ENCODE data around the gene EPN1.

EPN1 gene

GRCh38 chr19:55640577-55641425, 34.2 kb upstream of the EPN1 start, which contains the start of gene ZNF580:
Gene ZNF580, plus strand, starts transcription at chr19:55641002. Its CDS starts 1,507 bp downstream, at chr19:55642509.
- Histone ChIP-seq H3K4me3 (ENCODE audit: low read length in 2 of 2) (peak within 1 kb of the TSS; percentile 81 to 93), H3K4me1 (ENCODE audit: control insufficient read depth, insufficient read depth, low read length) (peaks cover 65% of the 10 kb centered on the region), H3K36me3 (ENCODE audit: control insufficient read depth in 2 of 2, insufficient read depth in 2 of 2, low read length in 2 of 2) (peaks cover 6 to 8% of the 10 kb centered on the region in 2 donors), H3K27me3 (ENCODE audit: control insufficient read depth in 1 of 2, insufficient read depth in 2 of 2, low read length in 2 of 2) (no peaks in the 10 kb centered on the region), H3K9me3 (ENCODE audit: control insufficient read depth in 2 of 2, low read length in 2 of 2) (no peaks in the 10 kb centered on the region), H3K27ac (ENCODE audit: low read length) (peak within 1 kb of the TSS; percentile 88), H3K9ac (ENCODE audit: low read length in 2 of 2) (peak within 1 kb of the TSS; percentile 79 to 85)

- H3K9me3 ChIP-seq (ENCODE audit: control insufficient read depth in 2 of 2, low read length in 2 of 2) = no peaks in the 10 kb centered on the region
- H3K27ac ChIP-seq (ENCODE audit: low read length) = peak overlapping the region; percentile 88
- no peaks in the 10 kb centered on the region for H3K27me3 ChIP-seq (ENCODE audit: control insufficient read depth in 1 of 2, insufficient read depth in 2 of 2, low read length in 2 of 2)
- peaks cover 6 to 8% of the 10 kb centered on the region in 2 donors for H3K36me3 ChIP-seq (ENCODE audit: control insufficient read depth in 2 of 2, insufficient read depth in 2 of 2, low read length in 2 of 2)
- H3K4me3 ChIP-seq (ENCODE audit: low read length in 2 of 2) = peak overlapping the region; percentile 81 to 93
- peak overlapping the region; percentile 79 to 85 for H3K9ac ChIP-seq (ENCODE audit: low read length in 2 of 2)
- peaks cover 57% of the 10 kb centered on the region for H3K4me1 ChIP-seq (ENCODE audit: control insufficient read depth, insufficient read depth, low read length)
Observed at GRCh38 chr19:55641426-55642152, 33.4 kb upstream of the EPN1 start.

- Histone ChIP-seq H3K9ac (ENCODE audit: low read length in 2 of 2) (peak overlapping the region; percentile 64 to 79), H3K36me3 (ENCODE audit: control insufficient read depth in 2 of 2, insufficient read depth in 2 of 2, low read length in 2 of 2) (peaks cover 6 to 8% of the 10 kb centered on the region in 2 donors), H3K27me3 (ENCODE audit: control insufficient read depth in 1 of 2, insufficient read depth in 2 of 2, low read length in 2 of 2) (no peaks in the 10 kb centered on the region), H3K27ac (ENCODE audit: low read length) (peak overlapping the region; percentile 88), H3K9me3 (ENCODE audit: control insufficient read depth in 2 of 2, low read length in 2 of 2) (no peaks in the 10 kb centered on the region), H3K4me1 (ENCODE audit: control insufficient read depth, insufficient read depth, low read length) (peaks cover 55% of the 10 kb centered on the region), H3K4me3 (ENCODE audit: low read length in 2 of 2) (peak overlapping the region; percentile 81 to 93)
Observed at GRCh38 chr19:55642153-55643002, 32.6 kb upstream of the EPN1 start.

- H3K4me1 ChIP-seq (ENCODE audit: control insufficient read depth, insufficient read depth, low read length) = peaks cover 57% of the 10 kb centered on the region
- H3K4me3 ChIP-seq (ENCODE audit: low read length in 2 of 2) = peak within 1 kb of the TSS; percentile 81 to 93
- H3K36me3 ChIP-seq (ENCODE audit: control insufficient read depth in 2 of 2, insufficient read depth in 2 of 2, low read length in 2 of 2) = peaks cover 6 to 8% of the 10 kb centered on the region in 2 donors
- H3K27me3 ChIP-seq (ENCODE audit: control insufficient read depth in 1 of 2, insufficient read depth in 2 of 2, low read length in 2 of 2) = no peaks in the 10 kb centered on the region
- peak within 1 kb of the TSS; percentile 88 for H3K27ac ChIP-seq (ENCODE audit: low read length)
- peak within 1 kb of the TSS; percentile 79 to 80 for H3K9ac ChIP-seq (ENCODE audit: low read length in 2 of 2)
- no peaks in the 10 kb centered on the region for H3K9me3 ChIP-seq (ENCODE audit: control insufficient read depth in 2 of 2, low read length in 2 of 2)
Observed at GRCh38 chr19:55643003-55643886, 31.8 kb upstream of the EPN1 start, which contains the start of gene ZNF581. Gene ZNF581, plus strand, starts transcription at chr19:55643649. Its CDS starts 923 bp downstream, at chr19:55644572.

DNA sequence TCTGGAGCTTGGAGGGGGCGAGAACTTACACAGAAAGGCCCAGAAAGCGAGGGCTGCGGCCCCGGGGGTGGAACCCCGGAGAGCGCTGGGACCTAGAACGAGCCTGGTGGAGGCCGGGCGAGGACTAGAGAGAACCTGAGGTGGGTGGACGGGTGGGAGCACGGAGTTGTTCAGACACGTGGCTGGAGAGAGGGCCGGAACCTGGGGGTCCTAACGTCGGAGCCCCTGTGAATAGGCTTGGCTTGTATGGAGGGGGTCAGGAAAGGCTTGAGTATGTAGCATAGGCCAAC, 31.2 kb upstream of the EPN1 start:
- Histone ChIP-seq H3K36me3 (ENCODE audit: control insufficient read depth in 2 of 2, insufficient read depth in 2 of 2, low read length in 2 of 2) (peaks cover 6 to 8% of the 10 kb centered on the region in 2 donors), H3K27ac (ENCODE audit: low read length) (peak overlapping the region; percentile 49), H3K27me3 (ENCODE audit: control insufficient read depth in 1 of 2, insufficient read depth in 2 of 2, low read length in 2 of 2) (no peaks in the 10 kb centered on the region), H3K4me1 (ENCODE audit: control insufficient read depth, insufficient read depth, low read length) (peaks cover 62% of the 10 kb centered on the region), H3K9me3 (ENCODE audit: control insufficient read depth in 2 of 2, low read length in 2 of 2) (no peaks in the 10 kb centered on the region), H3K9ac (ENCODE audit: low read length in 2 of 2) (peak overlapping the region; percentile 69 to 80), H3K4me3 (ENCODE audit: low read length in 2 of 2) (peak overlapping the region; percentile 67 to 81)

DNA sequence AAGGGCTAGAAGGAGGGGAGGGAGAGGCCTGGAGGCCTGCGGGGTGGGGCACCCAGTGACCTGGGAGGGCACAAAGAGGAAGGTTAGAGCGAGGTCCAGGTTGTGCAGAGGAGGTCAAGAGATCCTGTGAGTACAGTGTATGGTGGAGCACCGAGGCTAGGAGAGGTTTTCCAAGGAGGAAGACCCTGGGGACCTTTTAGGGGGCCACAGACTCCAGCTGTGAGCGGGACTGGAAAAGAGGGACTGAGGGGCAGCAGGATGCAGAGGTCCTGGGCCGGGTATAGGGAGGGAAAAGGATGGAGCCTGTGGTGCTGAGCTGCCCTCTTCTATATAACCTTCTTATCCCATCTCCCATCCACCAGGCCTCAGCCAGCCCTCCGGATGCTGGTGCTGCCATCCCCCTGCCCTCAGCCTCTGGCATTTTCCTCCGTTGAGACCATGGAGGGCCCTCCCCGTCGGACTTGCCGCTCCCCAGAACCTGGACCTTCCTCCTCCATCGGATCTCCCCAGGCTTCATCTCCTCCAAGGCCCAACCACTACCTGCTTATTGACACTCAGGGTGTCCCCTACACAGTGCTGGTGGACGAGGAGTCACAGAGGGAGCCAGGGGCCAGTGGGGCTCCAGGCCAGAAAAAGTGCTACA, 30.7 kb upstream of the EPN1 start:
- Histone ChIP-seq H3K4me1 (ENCODE audit: control insufficient read depth, insufficient read depth, low read length) (peaks cover 63% of the 10 kb centered on the region), H3K36me3 (ENCODE audit: control insufficient read depth in 2 of 2, insufficient read depth in 2 of 2, low read length in 2 of 2) (peaks cover 6 to 8% of the 10 kb centered on the region in 2 donors), H3K27ac (ENCODE audit: low read length) (peak overlapping the region; percentile 49), H3K27me3 (ENCODE audit: control insufficient read depth in 1 of 2, insufficient read depth in 2 of 2, low read length in 2 of 2) (no peaks in the 10 kb centered on the region), H3K4me3 (ENCODE audit: low read length in 2 of 2) (peak overlapping the region; percentile 67 to 81), H3K9ac (ENCODE audit: low read length in 2 of 2) (peak overlapping the region; percentile 69 to 80), H3K9me3 (ENCODE audit: control insufficient read depth in 2 of 2, low read length in 2 of 2) (no peaks in the 10 kb centered on the region)

DNA sequence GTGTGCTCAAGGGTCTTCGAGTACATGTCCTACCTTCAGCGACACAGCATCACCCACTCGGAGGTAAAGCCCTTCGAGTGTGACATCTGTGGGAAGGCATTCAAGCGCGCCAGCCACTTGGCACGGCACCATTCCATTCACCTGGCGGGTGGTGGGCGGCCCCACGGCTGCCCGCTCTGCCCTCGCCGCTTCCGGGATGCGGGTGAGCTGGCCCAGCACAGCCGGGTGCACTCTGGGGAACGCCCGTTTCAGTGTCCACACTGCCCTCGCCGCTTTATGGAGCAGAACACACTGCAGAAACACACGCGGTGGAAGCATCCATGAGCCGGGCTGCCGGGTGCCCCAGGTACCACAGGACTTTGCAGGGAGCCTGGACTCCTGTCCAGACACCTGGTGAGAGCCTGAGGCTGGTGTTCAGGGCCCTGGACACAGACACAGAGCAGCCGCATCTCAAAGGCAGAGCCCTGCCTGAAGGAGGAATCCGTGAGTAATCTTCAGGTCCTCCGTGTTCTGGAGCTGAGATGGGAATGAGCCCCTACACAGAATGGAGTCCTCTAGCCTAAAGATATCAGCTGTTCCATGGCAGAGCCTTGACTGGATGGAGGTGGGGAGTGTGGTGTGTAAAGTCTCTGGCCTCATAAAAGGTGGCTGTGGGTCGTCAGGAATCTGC, 30.0 kb upstream of the EPN1 start:
- Histone ChIP-seq H3K4me1 (ENCODE audit: control insufficient read depth, insufficient read depth, low read length) (peaks cover 63% of the 10 kb centered on the region), H3K9ac (ENCODE audit: low read length in 2 of 2) (no peak overlapping the region), H3K4me3 (ENCODE audit: low read length in 2 of 2) (no peak overlapping the region)

GRCh38 chr19:55645512-55645881, 29.5 kb upstream of the EPN1 start:
- no peaks in the 10 kb centered on the region for H3K27me3 ChIP-seq (ENCODE audit: control insufficient read depth in 1 of 2, insufficient read depth in 2 of 2, low read length in 2 of 2)
- no peak overlapping the region for H3K27ac ChIP-seq (ENCODE audit: low read length)
- H3K9me3 ChIP-seq (ENCODE audit: control insufficient read depth in 2 of 2, low read length in 2 of 2) = no peaks in the 10 kb centered on the region
- peaks cover 58% of the 10 kb centered on the region for H3K4me1 ChIP-seq (ENCODE audit: control insufficient read depth, insufficient read depth, low read length)
- H3K36me3 ChIP-seq (ENCODE audit: control insufficient read depth in 2 of 2, insufficient read depth in 2 of 2, low read length in 2 of 2) = peaks cover 6 to 8% of the 10 kb centered on the region in 2 donors
- H3K9ac ChIP-seq (ENCODE audit: low read length in 2 of 2) = no peak overlapping the region
- no peak overlapping the region for H3K4me3 ChIP-seq (ENCODE audit: low read length in 2 of 2)

More for the DNA sequence above, 30.0 kb upstream of the EPN1 start:
- peaks cover 6 to 8% of the 10 kb centered on the region in 2 donors for H3K36me3 ChIP-seq (ENCODE audit: control insufficient read depth in 2 of 2, insufficient read depth in 2 of 2, low read length in 2 of 2)
- H3K9me3 ChIP-seq (ENCODE audit: control insufficient read depth in 2 of 2, low read length in 2 of 2) = no peaks in the 10 kb centered on the region
- no peak overlapping the region for H3K27ac ChIP-seq (ENCODE audit: low read length)
- H3K27me3 ChIP-seq (ENCODE audit: control insufficient read depth in 1 of 2, insufficient read depth in 2 of 2, low read length in 2 of 2) = no peaks in the 10 kb centered on the region
